GM19468 (cell line): Measurements from ENCODE around the gene PIEZO2.

ENCODE experiments used
- ATAC-seq: cut with Tn5 transposase; IDR thresholded peaks from one replicate; pipeline ENCODE4 v1.9.1; 2021; ENCODE audit warnings: mild to moderate bottlenecking, moderate library complexity, moderate number of reproducible peaks; ENCODE audit not compliant: unreplicated experiment; ENCODE audit errors: extremely low read depth

PIEZO2 gene

GRCh38 chr18:11115276-11115675, 34.1 kb downstream of the PIEZO2 start:
- ATAC-seq: no peak

GRCh38 chr18:11114653-11115052, 34.7 kb downstream of the PIEZO2 start:
- ATAC-seq: no peak

GRCh38 chr18:11113937-11114336, 35.4 kb downstream of the PIEZO2 start:
- ATAC-seq: no peak

GRCh38 chr18:11113046-11113548, 36.3 kb downstream of the PIEZO2 start:
- no peak for ATAC-seq

GRCh38 chr18:11112286-11112685, 37.1 kb downstream of the PIEZO2 start:
- ATAC-seq: no peak

GRCh38 chr18:11110509-11110908, 38.9 kb downstream of the PIEZO2 start:
- ATAC-seq: no peak

GRCh38 chr18:11108947-11109346, 40.4 kb downstream of the PIEZO2 start:
- no peak for ATAC-seq

- no peak for ATAC-seq
These were observed 42.5 kb downstream of the PIEZO2 start for GRCh38 chr18:11106894-11107293.

- no peak for ATAC-seq
These were observed 43.9 kb downstream of the PIEZO2 start for GRCh38 chr18:11105463-11105862.

- no peak for ATAC-seq
These were observed 45.1 kb downstream of the PIEZO2 start for GRCh38 chr18:11104307-11104706.

GRCh38 chr18:11096839-11097750, 52.3 kb downstream of the PIEZO2 start:
- no peak for ATAC-seq

- ATAC-seq: no peak
These were observed 53.0 kb downstream of the PIEZO2 start for GRCh38 chr18:11096411-11096810.

GRCh38 chr18:11095674-11096293, 53.6 kb downstream of the PIEZO2 start:
- no peak for ATAC-seq

GRCh38 chr18:11095211-11095610, 54.2 kb downstream of the PIEZO2 start:
- no peak for ATAC-seq

GRCh38 chr18:11091746-11092145, 57.6 kb downstream of the PIEZO2 start:
- no peak for ATAC-seq

- no peak for ATAC-seq
These were observed 59.2 kb downstream of the PIEZO2 start for GRCh38 chr18:11089931-11090715.

GRCh38 chr18:11081009-11081532, 68.3 kb downstream of the PIEZO2 start:
- no peak for ATAC-seq

GRCh38 chr18:11078491-11078890, 70.9 kb downstream of the PIEZO2 start:
- no peak for ATAC-seq

GRCh38 chr18:11077548-11078187, 71.7 kb downstream of the PIEZO2 start:
- ATAC-seq: no peak

- no peak for ATAC-seq
These were observed 74.5 kb downstream of the PIEZO2 start for GRCh38 chr18:11074889-11075288.
